Activated CD4-positive, CD25-positive, alpha-beta regulatory T cell (primary cell): Measurements from ENCODE around the gene VAT1L.

Experiments used
- DNase-seq, 4 experiments: peaks; one replicate each; lab custom pipeline; 2025; lab: John Stamatoyannopoulos, UW

Gene VAT1L

DNA sequence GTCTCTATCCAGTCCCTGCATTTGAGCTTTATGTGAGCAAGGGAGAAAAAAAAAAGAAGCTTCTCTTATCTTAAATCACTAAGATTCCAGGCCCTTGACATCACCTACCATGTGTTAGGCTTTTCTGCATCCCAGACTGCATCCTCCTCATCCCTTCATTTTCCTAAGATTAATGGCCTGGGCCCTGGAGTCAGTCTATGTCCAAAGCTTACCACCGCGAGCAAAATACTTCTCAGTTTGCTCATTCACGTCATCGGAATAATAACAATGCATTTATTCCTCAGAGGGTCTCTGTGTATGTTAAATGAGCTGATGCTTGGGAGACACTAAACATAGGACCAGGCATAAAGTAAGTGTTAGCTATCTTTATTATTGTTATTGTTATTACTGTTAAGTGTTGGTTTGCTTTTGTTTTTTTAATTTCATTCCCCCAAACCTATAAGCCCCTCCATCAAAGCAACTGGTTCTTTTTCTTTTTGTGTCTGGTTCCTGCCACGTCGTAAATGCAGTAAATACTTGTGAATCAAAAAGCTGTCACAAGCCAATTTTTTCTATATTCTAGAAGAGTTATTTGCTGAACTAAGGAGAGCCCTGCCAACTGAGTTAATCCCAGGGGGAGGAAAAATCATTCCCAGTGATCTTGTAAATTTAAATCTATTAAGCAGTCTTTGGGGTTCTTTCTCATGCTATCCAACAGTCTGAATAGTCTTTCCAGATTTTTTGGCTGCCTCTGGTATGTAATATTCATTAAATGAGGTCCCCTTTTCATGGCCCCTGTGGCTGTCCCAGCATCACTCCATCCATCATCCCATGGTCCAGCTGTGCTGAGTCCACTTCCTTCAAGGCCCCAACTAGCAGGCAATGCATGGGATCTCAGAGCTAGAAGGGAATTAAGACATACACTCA lies 46.5 kb downstream of the VAT1L start:
- DNase-seq: no peak

DNA sequence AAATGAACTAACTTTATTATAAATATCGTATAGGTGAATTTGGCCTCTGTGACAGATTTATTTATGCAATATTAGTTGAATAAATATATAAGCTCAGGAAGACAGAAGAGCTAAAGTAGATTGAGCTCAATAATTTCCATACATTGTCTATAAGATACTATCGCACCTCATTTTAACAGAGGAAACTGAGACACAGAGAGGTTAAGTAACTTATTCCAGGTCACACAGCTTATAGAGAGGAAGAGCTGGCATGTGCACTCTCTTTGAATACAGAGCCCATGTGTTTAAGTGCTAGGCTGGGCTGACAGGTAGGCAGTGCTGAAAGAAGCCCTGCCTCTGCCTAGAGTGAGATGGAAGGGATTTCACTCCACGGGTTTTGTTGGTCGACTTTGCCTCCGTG lies 48.4 kb downstream of the VAT1L start:
- no peak for DNase-seq

DNA sequence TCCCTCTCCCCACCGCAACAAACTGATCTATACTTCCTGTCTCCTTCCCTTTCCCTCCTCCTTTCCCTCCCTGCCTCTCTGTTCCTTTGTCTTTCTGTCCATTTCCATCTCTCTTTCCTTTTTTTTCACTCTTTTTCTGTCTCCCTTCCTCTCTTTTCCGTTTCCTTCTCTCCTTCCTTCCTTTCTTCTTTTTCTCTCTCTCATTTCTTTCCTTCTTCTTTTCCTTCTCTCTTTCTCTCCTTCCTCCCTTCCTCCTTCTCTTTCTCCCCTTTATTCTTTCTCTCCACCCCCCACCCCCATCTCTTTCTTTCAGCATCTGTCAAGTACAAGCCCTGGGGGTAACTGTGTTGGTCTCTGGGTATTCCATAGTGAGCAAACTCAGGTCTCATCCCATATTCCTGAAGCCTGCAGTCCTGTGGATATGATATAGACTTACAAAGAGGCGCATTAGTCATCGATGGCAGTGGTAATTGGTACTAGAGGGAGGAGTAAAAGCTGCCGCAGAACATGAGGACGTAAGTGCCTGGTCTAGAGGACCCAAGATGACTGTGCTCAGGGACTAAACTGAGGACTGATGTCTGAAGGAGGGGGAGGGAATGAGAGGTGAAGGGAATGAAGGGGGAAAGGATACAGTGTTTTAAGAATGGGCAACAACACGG lies 50.4 kb downstream of the VAT1L start:
- no peak for DNase-seq

DNA sequence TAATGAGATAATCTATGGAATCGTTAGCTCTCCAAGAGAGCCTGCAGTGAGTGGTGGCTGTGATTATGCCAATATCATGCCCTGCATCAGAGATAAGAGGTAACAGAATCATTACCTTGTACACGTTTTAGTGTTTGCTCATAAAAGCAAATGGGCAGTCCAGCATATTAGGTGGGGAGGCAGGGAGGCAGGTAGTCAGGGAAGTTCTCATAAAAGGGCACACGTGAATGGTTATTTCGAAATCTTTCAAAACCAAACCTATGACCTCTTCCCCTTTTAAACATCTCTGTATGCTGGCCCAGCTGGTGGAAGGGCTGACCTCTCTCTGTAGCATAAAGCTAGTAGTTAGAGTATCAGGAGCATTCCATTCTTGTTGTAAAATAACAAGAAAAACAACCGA lies 51.7 kb downstream of the VAT1L start:
- no peak for DNase-seq

DNA sequence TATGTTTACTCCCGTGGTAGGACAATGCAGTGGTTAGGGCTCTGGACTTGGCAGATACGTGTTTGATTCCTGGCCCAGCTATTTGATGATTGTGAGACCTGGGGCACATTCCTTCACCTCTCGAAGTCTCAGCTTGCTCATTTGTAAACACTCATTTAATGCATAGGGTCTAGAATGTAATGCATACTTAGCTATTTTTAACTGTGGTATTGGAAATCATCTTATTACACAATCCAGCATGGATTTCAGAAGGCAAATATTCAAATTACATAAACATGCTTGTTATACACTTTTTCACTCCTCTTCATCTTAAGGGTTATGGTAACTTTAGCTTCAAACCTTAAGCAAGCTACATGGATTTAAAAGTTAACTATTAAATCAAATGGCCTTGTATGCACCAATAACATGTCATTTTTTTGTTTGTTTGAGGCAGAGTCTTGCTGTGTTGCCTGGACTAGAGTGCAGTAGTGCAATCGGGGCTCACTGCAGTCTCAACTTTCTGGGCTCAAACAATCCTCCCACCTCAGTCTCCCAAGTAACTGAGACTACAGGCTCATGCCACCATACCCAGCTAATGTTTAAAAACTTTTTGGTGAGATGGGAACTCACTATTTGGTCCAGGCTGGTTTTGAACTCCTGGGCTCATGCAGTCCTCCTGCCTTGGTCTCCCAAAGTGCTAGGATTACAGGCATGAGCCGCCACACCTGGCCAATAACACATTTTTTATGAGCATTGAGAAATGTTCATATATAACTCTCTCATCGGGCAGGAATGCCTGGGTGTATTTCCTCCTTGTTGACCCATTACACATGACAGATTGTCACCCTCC lies 52.5 kb downstream of the VAT1L start:
- no peak for DNase-seq

- DNase-seq: no peak
These were observed 53.1 kb downstream of the VAT1L start for GRCh38 chr16:77841502-77841763.

DNA sequence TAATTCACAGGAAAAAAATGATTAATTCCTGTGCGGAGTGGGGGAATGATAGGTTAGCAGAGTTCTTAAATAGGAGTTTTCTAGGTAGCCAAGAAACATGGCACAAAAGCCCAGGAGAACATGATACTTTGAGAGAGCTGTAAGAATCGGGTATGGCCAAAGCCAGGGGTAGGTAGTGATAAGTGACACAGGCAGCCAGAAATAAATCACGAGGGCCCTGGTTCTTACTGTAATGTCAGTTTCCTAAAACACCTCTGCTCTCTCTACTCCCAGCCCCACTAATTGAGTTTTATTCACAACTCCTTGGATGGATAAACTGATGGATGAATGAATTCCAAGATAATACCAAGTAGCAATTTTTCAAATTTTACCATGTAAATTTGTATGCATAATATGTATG lies 54.1 kb downstream of the VAT1L start:
- DNase-seq: no peak

GRCh38 chr16:77843405-77843804 lies 55.0 kb downstream of the VAT1L start:
- DNase-seq: no peak

DNA sequence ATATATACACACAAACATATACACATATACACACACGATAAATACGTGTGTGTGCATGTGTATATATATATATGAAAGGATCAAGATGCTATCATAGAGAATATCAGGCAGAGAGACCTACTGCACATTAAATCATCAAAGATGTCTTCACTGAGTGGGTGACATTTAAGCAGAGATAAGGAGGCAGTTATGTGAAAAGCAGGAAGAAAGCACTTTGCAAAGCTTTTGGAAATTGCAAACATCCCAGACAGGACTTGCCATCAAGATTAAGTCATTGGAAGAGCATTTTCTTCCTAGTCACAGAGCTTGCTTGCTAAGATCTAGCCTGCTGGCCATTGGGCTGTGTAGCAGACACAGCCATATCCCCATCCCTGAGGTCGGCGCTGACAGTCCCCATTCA lies 56.4 kb downstream of the VAT1L start:
- no peak for DNase-seq

DNA sequence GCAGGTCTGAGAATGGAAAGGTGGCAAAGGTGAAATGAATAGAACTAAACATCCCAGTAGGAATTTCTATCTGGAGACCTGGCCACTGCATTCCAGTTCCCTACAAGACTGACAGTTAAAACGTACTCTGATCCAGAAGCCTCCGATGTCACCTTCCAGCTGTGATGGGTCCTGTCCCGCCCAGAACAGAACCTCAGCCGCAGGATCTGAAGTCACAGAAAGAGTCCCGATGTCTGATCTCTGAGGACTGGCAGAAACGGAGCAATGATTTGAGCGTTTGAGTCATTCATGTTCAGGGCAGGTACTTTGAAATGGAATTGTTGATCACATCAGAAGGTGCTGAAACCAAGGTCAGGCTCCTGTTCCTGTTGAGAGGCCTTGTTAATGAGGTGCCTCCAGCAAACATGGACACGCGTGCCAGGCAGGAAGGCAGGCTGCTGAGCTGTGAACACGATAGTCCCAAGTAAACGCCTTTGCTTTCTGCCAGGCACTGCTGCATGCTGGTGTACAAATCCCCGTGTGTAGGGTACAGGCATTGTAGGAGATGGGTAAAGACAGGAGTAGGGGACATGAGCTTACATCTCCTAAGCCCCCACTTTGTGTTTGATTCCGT lies 61.4 kb downstream of the VAT1L start:
- no peak for DNase-seq

GRCh38 chr16:77850636-77851333 lies 62.4 kb downstream of the VAT1L start:
- DNase-seq: no peak

GRCh38 chr16:77853161-77853560 lies 64.8 kb downstream of the VAT1L start:
- DNase-seq: no peak

- no peak for DNase-seq
These were observed 68.2 kb downstream of the VAT1L start for GRCh38 chr16:77856438-77857160.

- DNase-seq: no peak
These were observed 69.7 kb downstream of the VAT1L start for GRCh38 chr16:77858060-77858459.

GRCh38 chr16:77859493-77860232 lies 71.3 kb downstream of the VAT1L start:
- no peak for DNase-seq

DNA sequence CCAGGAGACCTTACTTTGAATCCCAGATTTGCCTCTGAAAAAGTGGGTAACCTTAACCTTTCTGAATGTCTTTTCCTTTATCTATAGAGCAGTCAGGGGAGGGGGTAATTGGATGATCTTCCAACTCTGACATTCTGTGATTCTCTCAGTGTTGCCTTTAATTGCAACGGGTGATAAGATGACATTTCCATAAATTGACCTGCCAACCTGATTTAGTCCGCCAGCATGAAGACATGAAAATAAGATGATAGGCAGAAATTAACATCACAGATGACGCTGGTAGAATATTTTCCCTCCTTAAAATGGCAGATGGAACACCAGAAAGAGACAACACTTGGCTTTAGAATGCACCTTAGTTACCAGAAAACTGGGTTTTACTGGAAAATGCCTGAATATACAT lies 72.6 kb downstream of the VAT1L start:
- no peak for DNase-seq

- no peak for DNase-seq
These were observed 74.9 kb downstream of the VAT1L start for GRCh38 chr16:77863250-77863649.

DNA sequence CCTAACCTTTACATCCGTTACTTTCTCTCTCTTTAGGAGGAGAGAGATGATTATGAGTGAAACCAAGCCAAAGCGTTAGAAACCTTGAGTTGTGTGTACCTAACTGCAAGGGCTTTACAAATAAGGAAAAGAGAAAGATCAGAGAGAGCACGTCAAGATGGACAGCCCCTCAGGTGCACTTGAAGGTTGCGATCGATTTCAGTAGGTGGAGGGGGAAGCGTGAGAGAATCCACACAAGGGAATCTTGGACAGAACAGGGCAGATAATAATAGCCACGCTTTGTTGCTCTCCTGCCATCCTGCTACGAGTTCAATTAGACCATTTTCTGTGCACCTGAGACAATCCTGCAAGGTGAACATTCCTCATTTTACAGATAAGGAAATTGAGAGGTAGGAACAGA lies 78.4 kb downstream of the VAT1L start:
- DNase-seq: no peak

DNA sequence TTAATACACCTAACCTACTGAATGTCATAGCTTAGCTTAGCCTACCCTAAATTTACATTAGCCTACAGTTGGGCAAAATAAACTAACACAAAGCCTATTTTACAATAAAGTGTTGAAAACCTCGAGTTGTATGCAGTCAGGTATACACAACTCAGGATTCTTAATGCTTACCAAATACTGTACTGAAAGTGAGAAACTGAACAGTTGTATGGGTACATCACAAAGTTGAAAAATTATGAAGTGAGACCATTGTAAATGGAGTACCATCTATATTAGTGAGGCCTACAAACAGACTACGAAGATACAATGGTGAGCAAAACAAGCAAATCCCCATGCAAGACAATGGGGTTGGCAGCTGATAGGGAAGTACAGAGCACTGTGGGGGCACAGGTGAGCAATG lies 79.7 kb downstream of the VAT1L start:
- no peak for DNase-seq

DNA sequence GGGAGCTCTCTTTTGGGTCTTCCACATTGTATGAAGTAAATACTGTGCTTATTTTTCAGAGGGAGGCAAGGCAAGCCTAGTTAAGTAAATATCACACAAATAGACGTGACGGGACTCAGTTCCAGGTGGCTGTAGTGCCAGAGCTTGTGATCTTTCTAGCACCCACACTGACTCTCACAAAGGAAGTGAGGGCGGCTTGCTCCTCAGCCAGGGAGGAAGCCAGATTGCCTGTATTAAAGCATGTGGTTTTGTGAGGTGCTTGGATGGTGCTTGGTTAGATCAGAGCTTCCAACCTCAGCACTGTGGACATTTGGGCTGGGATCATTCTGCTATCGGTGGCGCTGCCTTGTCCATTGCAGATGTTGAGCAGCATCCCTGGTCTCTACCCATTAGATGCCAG lies 80.1 kb downstream of the VAT1L start:
- DNase-seq: no peak
